ENCODE measurements around the gene MORN4. TPM values are rescaled to one million over a fixed set of nuclear protein-coding genes. Genes with fewer than 3 reads are reported as not detected.
"Not testable (repeated sequence)": the region's sequence is repeated elsewhere in the genome, so short reads cannot be mapped to it uniquely, and the experiment has no call there.

MORN4 gene
- polyA plus RNA-seq, 4 donors: 4.0 to 15.5 TPM; not detected in 2

DNA sequence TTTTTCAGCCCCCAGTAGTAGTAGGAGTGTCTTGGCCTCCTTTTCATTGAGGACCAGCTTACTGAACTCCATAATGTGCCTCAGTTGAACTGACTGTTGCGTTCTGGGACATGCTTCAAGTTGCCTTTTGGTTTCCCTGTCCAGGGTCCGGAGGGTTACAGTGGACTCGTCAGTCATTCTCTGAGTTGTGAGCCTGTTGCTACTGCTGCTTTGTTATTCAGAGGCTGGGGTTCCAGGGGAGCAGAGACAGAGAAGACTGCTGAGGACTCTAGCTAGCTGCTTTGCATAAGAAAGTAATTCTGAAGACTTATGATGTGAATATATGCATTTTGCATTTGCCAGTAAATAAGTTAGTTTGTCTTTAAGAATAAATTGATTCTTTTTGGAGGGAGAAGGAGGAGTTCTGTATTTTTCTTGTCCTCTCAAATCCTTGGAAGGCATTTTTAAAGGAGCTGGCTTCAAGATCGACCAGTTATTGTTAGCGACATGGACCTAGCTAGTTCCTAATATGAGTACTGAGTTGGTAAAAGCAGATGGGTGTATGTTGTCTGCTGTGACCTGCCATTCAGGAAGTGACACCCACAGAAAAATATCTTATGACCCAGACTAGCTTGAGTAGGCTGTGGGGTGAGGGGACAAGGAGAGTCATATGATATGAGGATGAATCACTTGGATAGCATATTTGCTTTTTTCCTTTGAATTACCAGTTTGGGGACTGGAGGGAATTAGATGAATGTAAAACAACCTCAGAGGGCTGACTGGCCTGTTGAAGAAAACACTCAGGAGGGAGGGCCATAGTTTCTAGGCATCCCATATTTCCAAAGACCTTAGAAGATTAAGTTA, 15.5 kb upstream of the MORN4 start:
- peaks cover 0 to 21% (median 4%) of the 10 kb centered on the region in 3 donors for H3K4me1 ChIP-seq (ENCODE audit: control insufficient read depth in 3 of 3, insufficient read depth in 2 of 3, low read depth in 1 of 3, low read length in 2 of 3)
- FAIRE-seq: no peak
- peak overlapping the region in 2 of 3 donors; percentile 73 to 78 for H3K27ac ChIP-seq (ENCODE audit: low read depth in 1 of 3, low read length in 2 of 3)
- peak; percentile 17 to 61 for DNase-seq
- H3K27me3 ChIP-seq (ENCODE audit: control insufficient read depth in 3 of 3, insufficient read depth in 3 of 3, low read length in 3 of 3): no peaks in the 10 kb centered on the region
- no peaks in the 10 kb centered on the region for H3K9me3 ChIP-seq (ENCODE audit: control insufficient read depth in 2 of 2, insufficient read depth in 1 of 2, low read depth in 1 of 2, low read length in 1 of 2)
- H3K36me3 ChIP-seq (ENCODE audit: control insufficient read depth in 3 of 3, insufficient read depth in 2 of 3, low read depth in 1 of 3, low read length in 3 of 3): peaks cover 5 to 45% (median 7%) of the 10 kb centered on the region in 3 donors
- WGBS, 3 donors: 72 to 86% (median 74%) methylated on average over 5 of the region's 5 CpGs
- H3K4me3 ChIP-seq (ENCODE audit: low read depth in 1 of 3, low read length in 3 of 3): no peak overlapping the region

DNA sequence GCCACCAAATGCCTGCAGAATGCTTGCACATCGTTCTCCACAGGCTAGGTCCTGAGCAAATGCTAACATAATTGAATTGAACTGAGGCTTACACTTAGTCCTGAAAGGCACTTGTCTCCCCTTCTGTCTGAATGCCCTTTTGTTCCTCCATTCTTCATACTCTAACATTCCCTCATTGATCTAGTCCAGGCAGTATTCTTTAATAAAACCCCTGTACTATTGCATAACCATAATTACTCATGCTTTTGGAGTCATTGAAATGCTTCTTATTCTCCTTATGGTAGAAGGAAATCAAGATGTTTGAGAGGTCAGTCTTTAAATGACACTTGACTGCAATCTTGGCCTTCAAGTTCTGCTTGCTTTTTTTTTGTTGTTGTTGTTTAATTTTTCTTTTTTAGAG, 14.3 kb upstream of the MORN4 start:
- 73 to 96% (median 85%) methylated on average over 1 of the region's 1 CpG for WGBS, 3 donors
- Histone ChIP-seq H3K9me3 (ENCODE audit: control insufficient read depth in 2 of 2, insufficient read depth in 1 of 2, low read depth in 1 of 2, low read length in 1 of 2) (no peaks in the 10 kb centered on the region), H3K4me3 (ENCODE audit: low read depth in 1 of 3, low read length in 3 of 3) (no peak overlapping the region), H3K27ac (ENCODE audit: low read depth in 1 of 3, low read length in 2 of 3) (peak overlapping the region in 1 of 3 donors; percentile 73), H3K4me1 (ENCODE audit: control insufficient read depth in 3 of 3, insufficient read depth in 2 of 3, low read depth in 1 of 3, low read length in 2 of 3) (peaks cover 0 to 21% (median 4%) of the 10 kb centered on the region in 3 donors), H3K27me3 (ENCODE audit: control insufficient read depth in 3 of 3, insufficient read depth in 3 of 3, low read length in 3 of 3) (no peaks in the 10 kb centered on the region), H3K36me3 (ENCODE audit: control insufficient read depth in 3 of 3, insufficient read depth in 2 of 3, low read depth in 1 of 3, low read length in 3 of 3) (peaks cover 5 to 45% (median 6%) of the 10 kb centered on the region in 3 donors)
- FAIRE-seq: no peak
- DNase-seq: peak in 1 of 2 donors; percentile 25

DNA sequence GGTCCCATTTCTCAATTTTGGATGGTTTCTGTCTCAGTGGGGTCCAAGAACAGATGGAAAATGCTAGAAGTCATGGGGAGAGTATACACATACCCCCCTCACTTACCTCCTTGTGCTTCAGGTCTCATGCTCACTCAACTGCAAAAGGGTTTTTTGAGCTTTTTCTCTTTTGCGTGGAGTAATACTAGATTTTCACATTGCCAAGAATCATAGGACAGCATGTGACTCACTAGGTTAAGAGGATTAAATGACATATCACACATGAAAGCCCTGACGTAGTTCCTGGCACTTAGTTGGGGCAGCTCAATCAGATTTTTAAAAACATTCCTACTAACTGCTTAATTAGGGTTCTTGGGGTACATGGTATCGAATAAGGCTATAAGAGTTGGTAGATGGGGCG, 11.6 kb upstream of the MORN4 start:
- no peaks in the 10 kb centered on the region for H3K9me3 ChIP-seq (ENCODE audit: control insufficient read depth in 2 of 2, insufficient read depth in 1 of 2, low read depth in 1 of 2, low read length in 1 of 2)
- FAIRE-seq (no peak), DNase-seq (no peak)
- H3K4me1 ChIP-seq (ENCODE audit: control insufficient read depth in 3 of 3, insufficient read depth in 2 of 3, low read depth in 1 of 3, low read length in 2 of 3): peaks cover 3 to 30% (median 12%) of the 10 kb centered on the region in 3 donors
- H3K27me3 ChIP-seq (ENCODE audit: control insufficient read depth in 3 of 3, insufficient read depth in 3 of 3, low read length in 3 of 3): no peaks in the 10 kb centered on the region
- WGBS, 3 donors: 91 to 95% (median 93%) methylated on average over 4 of the region's 4 CpGs
- H3K27ac ChIP-seq (ENCODE audit: low read depth in 1 of 3, low read length in 2 of 3): no peak overlapping the region
- H3K36me3 ChIP-seq (ENCODE audit: control insufficient read depth in 3 of 3, insufficient read depth in 2 of 3, low read depth in 1 of 3, low read length in 3 of 3): peaks cover 0 to 25% (median 3%) of the 10 kb centered on the region in 3 donors
- no peak overlapping the region for H3K4me3 ChIP-seq (ENCODE audit: low read depth in 1 of 3, low read length in 3 of 3)

DNA sequence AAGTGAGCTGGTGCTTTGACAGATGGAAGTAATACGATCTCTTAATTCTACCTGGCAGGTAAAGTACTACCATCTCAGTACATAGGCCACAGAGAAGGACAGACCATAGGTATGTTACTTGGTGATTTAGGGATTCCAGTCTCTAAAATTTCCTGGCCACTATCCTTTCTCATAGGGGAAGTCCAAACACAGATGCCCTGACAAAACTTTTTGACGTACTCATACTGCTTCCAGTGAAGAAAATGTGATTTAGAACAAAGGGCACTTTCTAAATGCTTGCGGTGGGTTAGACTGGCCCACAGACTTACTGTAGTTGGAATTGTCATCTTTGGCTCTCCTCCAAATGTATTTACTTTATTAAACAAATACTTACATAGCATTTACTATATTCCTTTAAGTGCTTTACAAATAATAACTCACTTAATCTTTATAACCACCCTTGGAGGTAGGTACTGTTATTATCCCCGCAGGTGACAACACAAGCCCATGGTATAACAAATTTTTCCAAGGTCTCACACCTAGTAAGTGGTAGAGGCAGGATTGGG, 10.2 kb upstream of the MORN4 start:
- FAIRE-seq (no peak), DNase-seq (no peak)
- Histone ChIP-seq H3K27me3 (ENCODE audit: control insufficient read depth in 3 of 3, insufficient read depth in 3 of 3, low read length in 3 of 3) (no peaks in the 10 kb centered on the region), H3K4me1 (ENCODE audit: control insufficient read depth in 3 of 3, insufficient read depth in 2 of 3, low read depth in 1 of 3, low read length in 2 of 3) (peaks cover 3 to 21% (median 8%) of the 10 kb centered on the region in 3 donors), H3K9me3 (ENCODE audit: control insufficient read depth in 2 of 2, insufficient read depth in 1 of 2, low read depth in 1 of 2, low read length in 1 of 2) (no peaks in the 10 kb centered on the region), H3K36me3 (ENCODE audit: control insufficient read depth in 3 of 3, insufficient read depth in 2 of 3, low read depth in 1 of 3, low read length in 3 of 3) (peaks cover 0 to 25% (median 3%) of the 10 kb centered on the region in 3 donors), H3K27ac (ENCODE audit: low read depth in 1 of 3, low read length in 2 of 3) (no peak overlapping the region), H3K4me3 (ENCODE audit: low read depth in 1 of 3, low read length in 3 of 3) (no peak overlapping the region)
- WGBS, 3 donors: 92 to 95% (median 94%) methylated on average over 4 of the region's 4 CpGs

DNA sequence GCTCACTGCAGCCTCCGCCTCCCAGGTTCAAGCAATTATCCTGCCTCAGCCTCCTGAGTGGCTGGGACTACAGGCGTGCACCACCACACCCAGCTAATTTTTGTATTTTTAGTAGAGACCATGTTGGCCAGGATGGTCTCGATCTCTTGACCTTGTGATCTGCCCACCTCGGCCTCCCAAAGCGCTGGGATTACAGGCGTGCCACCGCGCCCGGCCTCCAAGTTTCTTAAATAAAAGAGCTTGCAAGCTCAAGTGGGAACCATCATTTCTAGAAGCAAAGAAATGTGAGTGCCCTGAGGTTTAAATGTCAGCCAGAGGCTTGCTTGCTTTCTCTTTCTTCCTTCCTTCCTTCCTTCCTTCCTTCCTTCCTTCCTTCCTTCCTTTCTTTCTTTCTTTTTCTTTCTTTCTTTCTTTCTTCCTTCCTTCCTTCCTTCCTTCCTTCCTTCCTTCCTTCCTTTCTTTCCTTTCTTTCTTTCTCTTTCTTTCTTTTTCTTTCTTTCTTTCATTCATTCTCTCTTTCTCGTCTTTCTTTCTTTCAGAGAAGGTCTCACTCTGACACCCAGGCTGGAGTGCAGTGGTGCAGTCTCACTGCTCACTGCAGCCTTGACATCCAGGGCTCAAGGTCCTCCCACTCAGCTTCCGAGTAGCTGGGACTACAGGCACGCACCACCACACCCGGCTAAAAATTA, 9.3 kb upstream of the MORN4 start:
- H3K9me3 ChIP-seq (ENCODE audit: control insufficient read depth in 2 of 2, insufficient read depth in 1 of 2, low read depth in 1 of 2, low read length in 1 of 2); H3K27me3 ChIP-seq (ENCODE audit: control insufficient read depth in 3 of 3, insufficient read depth in 3 of 3, low read length in 3 of 3); H3K4me3 ChIP-seq (ENCODE audit: low read depth in 1 of 3, low read length in 3 of 3); H3K27ac ChIP-seq (ENCODE audit: low read depth in 1 of 3, low read length in 2 of 3); DNase-seq; FAIRE-seq: not testable (repeated sequence)
- Histone ChIP-seq H3K36me3 (ENCODE audit: control insufficient read depth in 3 of 3, insufficient read depth in 2 of 3, low read depth in 1 of 3, low read length in 3 of 3) (peaks cover 0 to 23% (median 3%) of the 10 kb centered on the region in 3 donors), H3K4me1 (ENCODE audit: control insufficient read depth in 3 of 3, insufficient read depth in 2 of 3, low read depth in 1 of 3, low read length in 2 of 3) (peaks cover 3 to 14% (median 8%) of the 10 kb centered on the region in 3 donors)
- 94 to 95% (median 95%) methylated on average over 13 of the region's 13 CpGs for WGBS, 3 donors

DNA sequence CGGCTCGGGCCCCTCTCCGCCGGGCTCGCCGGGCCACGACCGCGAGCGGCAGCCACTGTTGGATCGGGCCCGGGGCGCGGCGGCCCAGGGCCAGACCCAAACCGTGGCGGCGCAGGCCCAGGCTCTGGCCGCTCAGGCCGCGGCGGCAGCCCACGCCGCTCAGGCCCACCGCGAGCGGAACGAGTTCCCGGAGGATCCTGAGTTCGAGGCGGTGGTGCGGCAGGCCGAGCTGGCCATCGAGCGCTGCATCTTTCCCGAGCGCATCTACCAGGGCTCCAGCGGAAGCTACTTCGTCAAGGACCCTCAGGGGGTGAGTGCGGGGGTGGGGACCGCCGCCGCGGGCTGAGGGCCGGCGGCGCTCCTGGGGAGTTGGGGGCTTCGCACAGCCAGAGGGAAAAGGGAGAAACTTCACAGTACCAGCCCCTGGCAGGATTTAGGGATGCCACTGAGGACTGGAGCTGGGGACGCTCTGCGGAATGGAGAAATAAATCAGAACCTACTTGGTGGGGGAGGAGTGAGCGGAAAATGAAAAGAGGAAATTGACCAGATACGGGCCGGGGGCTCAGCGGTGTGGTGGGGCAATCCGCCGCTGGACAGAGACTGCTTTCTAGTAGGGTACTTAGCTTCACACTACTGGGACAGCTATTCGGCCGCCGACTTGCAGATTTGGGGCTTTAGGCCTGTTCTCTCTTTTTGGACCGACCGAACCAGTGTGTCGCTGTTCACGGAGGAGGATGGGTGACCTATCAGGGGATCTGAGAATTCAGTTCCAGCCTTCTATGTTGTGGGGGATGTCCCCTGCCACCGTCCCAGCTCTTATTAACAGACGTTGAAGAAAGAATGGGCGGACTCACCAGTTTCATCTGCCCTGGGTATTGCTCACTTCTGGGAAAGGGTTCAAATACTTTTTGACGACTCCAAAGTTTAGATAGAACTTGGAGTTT, 7.8 kb upstream of the MORN4 start:
- 1 to 2% (median 1%) methylated on average over 63 to 67 of the region's 67 CpGs for WGBS, 3 donors
- peak in 1 of 2 donors; percentile 27 for DNase-seq
- H3K4me1 ChIP-seq (ENCODE audit: control insufficient read depth in 3 of 3, insufficient read depth in 2 of 3, low read depth in 1 of 3, low read length in 2 of 3): peaks cover 3 to 9% (median 8%) of the 10 kb centered on the region in 3 donors
- H3K27me3 ChIP-seq (ENCODE audit: control insufficient read depth in 3 of 3, insufficient read depth in 3 of 3, low read length in 3 of 3): no peaks in the 10 kb centered on the region
- peaks cover 0 to 16% (median 3%) of the 10 kb centered on the region in 3 donors for H3K36me3 ChIP-seq (ENCODE audit: control insufficient read depth in 3 of 3, insufficient read depth in 2 of 3, low read depth in 1 of 3, low read length in 3 of 3)
- peak overlapping the region; percentile 84 to 98 (median 89) for H3K4me3 ChIP-seq (ENCODE audit: low read depth in 1 of 3, low read length in 3 of 3)
- H3K9me3 ChIP-seq (ENCODE audit: control insufficient read depth in 2 of 2, insufficient read depth in 1 of 2, low read depth in 1 of 2, low read length in 1 of 2): no peaks in the 10 kb centered on the region
- FAIRE-seq: no peak
- H3K27ac ChIP-seq (ENCODE audit: low read depth in 1 of 3, low read length in 2 of 3): peak overlapping the region; percentile 42 to 92 (median 57)

DNA sequence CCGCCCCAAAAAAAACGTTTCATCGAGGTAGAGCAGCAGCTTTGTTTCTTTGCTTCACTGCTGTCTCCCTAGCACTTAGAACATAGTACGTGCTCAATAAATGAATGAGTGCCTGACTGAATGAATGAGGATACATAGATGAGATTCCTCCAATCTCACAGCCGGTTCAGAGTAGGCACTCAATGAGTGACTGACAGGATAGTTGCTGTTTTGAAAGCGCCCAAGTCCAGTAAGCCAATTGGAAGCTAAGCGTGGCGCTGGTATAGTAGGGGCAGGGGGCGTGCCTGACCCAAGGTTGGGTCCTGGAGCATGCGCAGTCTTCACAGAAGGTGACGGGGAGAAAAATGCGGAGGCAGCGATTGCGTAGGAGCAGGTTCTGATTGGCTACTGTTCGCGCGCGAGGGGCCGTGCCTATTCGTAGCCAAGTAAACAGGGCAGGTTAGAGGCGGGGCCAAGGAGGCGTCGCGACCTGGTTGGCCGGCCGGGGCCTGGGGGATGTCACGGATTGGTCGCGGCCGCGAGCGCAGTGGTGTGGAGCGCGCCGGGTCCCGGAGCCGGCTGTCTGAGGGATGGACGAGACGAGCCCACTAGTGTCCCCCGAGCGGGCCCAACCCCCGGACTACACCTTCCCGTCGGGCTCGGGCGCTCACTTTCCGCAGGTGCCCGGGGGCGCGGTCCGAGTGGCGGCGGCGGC, 7.0 kb upstream of the MORN4 start, which contains the start of gene PI4K2A:
TSS of gene PI4K2A (plus strand) at position 498 of the 694 bp plus-strand sequence. CDS start at position 570, 72 bp downstream.
- Histone ChIP-seq H3K27me3 (ENCODE audit: control insufficient read depth in 3 of 3, insufficient read depth in 3 of 3, low read length in 3 of 3) (no peaks in the 10 kb centered on the region), H3K4me1 (ENCODE audit: control insufficient read depth in 3 of 3, insufficient read depth in 2 of 3, low read depth in 1 of 3, low read length in 2 of 3) (peaks cover 3 to 9% (median 8%) of the 10 kb centered on the region in 3 donors), H3K27ac (ENCODE audit: low read depth in 1 of 3, low read length in 2 of 3) (peak within 1 kb of the TSS; percentile 42 to 92 (median 57)), H3K4me3 (ENCODE audit: low read depth in 1 of 3, low read length in 3 of 3) (peak within 1 kb of the TSS; percentile 84 to 98 (median 89)), H3K36me3 (ENCODE audit: control insufficient read depth in 3 of 3, insufficient read depth in 2 of 3, low read depth in 1 of 3, low read length in 3 of 3) (peaks cover 0 to 14% (median 3%) of the 10 kb centered on the region in 3 donors), H3K9me3 (ENCODE audit: control insufficient read depth in 2 of 2, insufficient read depth in 1 of 2, low read depth in 1 of 2, low read length in 1 of 2) (no peaks in the 10 kb centered on the region)
- 2 to 3% (median 3%) methylated on average over 29 to 54 of the region's 54 CpGs for WGBS, 3 donors
- FAIRE-seq (no peak), DNase-seq (peak; percentile 99)

Data from small intestine (tissue), 7 donors.